ENCODE measurements around the gene AKR7A3.

The AKR7A3 gene

DNA sequence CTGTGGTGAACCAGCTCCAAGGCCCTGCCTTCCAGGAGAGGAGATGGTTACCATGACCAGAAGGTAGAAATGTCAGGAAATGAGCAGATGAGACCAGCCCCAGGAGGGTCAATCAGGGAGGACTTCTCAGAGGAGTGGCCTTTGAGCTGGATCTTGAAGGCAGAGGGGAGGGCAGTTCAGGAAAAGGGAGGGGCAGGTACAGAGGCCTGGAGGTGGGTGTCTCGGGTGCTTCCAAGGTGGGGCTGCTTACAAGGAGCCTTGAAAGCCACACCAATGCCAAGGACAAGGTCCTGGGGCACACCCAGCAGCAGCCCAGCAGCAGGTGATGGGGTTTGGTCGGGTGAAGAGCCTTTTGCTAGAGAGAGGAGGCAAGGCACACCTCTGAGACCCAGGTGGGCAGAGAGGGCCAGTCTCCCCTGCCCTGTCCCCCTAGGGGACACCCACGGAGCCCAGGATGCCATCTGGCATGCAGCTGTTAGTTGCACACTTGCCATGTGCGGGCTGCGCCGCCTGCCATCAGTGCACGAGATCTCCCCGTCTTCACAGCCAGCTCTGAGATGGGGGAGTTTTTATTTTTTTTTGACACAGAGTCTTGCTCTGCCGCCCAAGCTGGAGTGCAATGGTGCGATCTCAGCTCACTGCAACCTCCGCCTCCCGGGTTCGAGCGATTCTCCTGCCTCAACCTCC, 42.0 kb upstream of the AKR7A3 start:
- TF ChIP-seq, protein P1, sequence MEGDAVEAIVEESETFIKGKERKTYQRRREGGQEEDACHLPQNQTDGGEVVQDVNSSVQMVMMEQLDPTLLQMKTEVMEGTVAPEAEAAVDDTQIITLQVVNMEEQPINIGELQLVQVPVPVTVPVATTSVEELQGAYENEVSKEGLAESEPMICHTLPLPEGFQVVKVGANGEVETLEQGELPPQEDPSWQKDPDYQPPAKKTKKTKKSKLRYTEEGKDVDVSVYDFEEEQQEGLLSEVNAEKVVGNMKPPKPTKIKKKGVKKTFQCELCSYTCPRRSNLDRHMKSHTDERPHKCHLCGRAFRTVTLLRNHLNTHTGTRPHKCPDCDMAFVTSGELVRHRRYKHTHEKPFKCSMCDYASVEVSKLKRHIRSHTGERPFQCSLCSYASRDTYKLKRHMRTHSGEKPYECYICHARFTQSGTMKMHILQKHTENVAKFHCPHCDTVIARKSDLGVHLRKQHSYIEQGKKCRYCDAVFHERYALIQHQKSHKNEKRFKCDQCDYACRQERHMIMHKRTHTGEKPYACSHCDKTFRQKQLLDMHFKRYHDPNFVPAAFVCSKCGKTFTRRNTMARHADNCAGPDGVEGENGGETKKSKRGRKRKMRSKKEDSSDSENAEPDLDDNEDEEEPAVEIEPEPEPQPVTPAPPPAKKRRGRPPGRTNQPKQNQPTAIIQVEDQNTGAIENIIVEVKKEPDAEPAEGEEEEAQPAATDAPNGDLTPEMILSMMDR (conservative IDR thresholded peaks at IDR 0.05), result no peak
- no peak overlapping the region for H3K27ac ChIP-seq

DNA sequence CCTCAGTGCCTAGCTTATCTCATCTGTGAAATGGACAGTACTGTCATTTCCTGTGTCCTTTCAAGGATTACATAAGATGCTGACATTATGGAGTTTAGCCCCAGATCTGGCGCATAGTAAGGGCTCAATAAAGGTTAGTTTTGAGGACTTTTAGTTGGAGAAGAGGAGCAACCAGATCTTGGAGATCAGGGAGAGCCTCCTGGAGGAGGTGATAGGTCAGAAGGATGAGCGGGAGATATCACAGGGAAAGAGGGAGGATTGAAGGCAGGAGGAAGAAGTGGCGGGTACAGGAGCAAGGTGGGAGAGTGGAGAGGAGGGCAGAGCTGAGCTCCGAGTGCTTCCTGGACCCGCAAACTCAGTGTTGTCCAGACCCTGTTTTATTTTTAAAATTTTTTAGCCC, 41.0 kb upstream of the AKR7A3 start:
- TF ChIP-seq, protein P1 (conservative IDR thresholded peaks at IDR 0.05), result no peak
- H3K27ac ChIP-seq, result no peak overlapping the region

DNA sequence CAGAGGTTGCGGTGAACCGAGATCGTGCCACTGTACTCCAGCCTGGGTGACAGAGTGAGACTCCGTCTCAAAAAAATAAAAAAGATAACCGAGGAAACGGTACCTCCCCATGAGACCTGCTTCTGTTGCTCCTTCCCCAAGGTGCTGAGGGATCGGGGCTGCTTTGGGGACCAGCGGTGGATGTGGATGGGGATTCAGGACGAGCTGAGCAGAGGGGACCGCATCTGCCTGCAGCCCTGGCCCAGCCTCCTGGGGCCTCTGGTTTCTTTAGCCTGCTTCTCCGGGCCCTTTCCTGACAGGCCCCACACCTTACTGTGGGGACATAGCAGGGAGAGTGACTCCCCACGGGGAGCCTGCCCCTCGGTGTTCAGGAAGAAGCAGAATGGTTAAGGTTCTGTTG, 40.6 kb upstream of the AKR7A3 start:
- no peak overlapping the region for H3K27ac ChIP-seq
- TF ChIP-seq, protein P1 (conservative IDR thresholded peaks at IDR 0.05), result no peak

DNA sequence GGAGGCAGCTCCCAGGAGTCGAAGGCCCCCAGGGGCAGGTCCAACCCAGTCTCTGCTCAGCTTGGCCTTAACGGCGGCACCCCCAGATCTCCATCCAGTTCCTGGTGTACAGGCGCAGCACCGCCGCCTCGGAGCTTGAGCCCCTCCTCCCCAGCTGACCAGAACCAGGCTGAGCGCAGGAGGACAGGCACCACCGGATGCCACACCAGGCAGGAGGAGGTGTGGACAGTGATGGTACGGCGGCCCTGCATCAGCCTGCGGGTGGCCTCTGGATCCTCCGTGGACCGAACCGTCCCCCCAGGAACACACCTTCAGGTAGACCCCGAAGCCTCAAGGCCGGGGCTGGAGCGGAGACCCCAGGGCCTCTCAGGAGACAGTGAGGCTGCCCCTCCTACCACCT, 39.9 kb upstream of the AKR7A3 start:
- TF ChIP-seq, protein P1 (conservative IDR thresholded peaks at IDR 0.05), result no peak
- H3K27ac ChIP-seq, result no peak overlapping the region

GRCh38 chr1:19327736-19328135, 39.2 kb upstream of the AKR7A3 start:
- TF ChIP-seq, protein P1 (conservative IDR thresholded peaks at IDR 0.05), result no peak
- no peak overlapping the region for H3K27ac ChIP-seq

DNA sequence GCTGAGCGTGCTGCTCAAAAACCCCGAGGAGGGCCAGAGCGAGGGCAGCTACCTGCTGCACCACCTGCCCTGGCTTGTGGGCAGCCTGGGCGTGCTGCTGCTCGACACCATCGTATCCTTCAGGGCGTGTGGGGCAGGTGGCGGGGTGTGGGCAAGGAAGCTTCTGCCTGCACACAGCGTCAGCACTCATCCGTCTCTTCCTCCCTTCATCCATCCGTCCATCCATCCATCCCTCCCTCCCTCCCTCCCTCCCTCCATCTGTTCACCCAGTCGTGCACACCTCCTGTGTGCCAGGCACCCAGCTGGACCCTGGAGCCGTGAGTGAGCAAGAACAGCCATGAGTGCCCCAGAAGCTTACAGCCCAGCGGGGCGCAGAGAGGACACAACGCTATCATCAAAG, 38.7 kb upstream of the AKR7A3 start:
- H3K27ac ChIP-seq, result no peak overlapping the region
- TF ChIP-seq, protein P1 (conservative IDR thresholded peaks at IDR 0.05), result no peak

DNA sequence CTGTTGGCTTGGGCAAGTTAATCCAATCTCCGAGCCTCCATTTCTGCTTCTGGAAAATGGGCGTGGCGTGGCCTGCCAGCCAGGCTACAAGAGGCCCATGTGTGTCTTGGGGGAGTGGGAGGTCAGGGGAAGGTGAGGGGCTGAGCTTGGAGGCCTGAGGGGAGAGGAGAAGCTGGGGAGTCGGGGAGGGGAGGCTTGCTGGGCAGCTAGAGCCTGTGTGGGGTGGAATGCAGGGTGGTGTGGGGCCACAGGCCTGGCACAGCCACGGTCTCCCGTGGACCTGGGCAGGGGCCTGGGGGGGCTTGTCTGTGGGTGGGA, 38.1 kb upstream of the AKR7A3 start:
- no peak overlapping the region for H3K27ac ChIP-seq
- TF ChIP-seq, protein P1 (conservative IDR thresholded peaks at IDR 0.05), result no peak

Data from VCaP (cell line).